Measurements from ENCODE around the gene INTS6L.

The INTS6L gene

GRCh38 chrX:135547767-135548166 lies 27.3 kb downstream of the INTS6L start:
- H3K27ac ChIP-seq, result no peak overlapping the region
- H3K4me3 ChIP-seq, result no peak overlapping the region
- no peak for DNase-seq (ENCODE audit: low spot score)
- no peak for TF ChIP-seq CTCF (IDR thresholded peaks at IDR 0.05)

- Histone ChIP-seq H3K4me3 (no peak overlapping the region), H3K27ac (no peak overlapping the region)
- TF ChIP-seq CTCF (IDR thresholded peaks at IDR 0.05), result no peak
- DNase-seq (ENCODE audit: low spot score), result no peak
Measured at GRCh38 chrX:135549519-135549918, 29.1 kb downstream of the INTS6L start.

- H3K4me3 ChIP-seq, result no peak overlapping the region
- H3K27ac ChIP-seq, result no peak overlapping the region
- no peak for TF ChIP-seq CTCF (IDR thresholded peaks at IDR 0.05)
- no peak for DNase-seq (ENCODE audit: low spot score)
Measured at GRCh38 chrX:135556055-135556454, 35.6 kb downstream of the INTS6L start.

GRCh38 chrX:135557344-135557743 lies 36.9 kb downstream of the INTS6L start:
- H3K27ac ChIP-seq, result no peak overlapping the region
- no peak for DNase-seq (ENCODE audit: low spot score)
- TF ChIP-seq CTCF (IDR thresholded peaks at IDR 0.05), result no peak
- no peak overlapping the region for H3K4me3 ChIP-seq

GRCh38 chrX:135572436-135572835 lies 52.0 kb downstream of the INTS6L start:
- H3K27ac ChIP-seq, result no peak overlapping the region
- no peak for DNase-seq (ENCODE audit: low spot score)
- no peak for TF ChIP-seq CTCF (IDR thresholded peaks at IDR 0.05)
- H3K4me3 ChIP-seq, result no peak overlapping the region

- Histone ChIP-seq H3K27ac (no peak overlapping the region), H3K4me3 (no peak overlapping the region)
- no peak for TF ChIP-seq CTCF (IDR thresholded peaks at IDR 0.05)
- DNase-seq (ENCODE audit: low spot score), result no peak
Measured at GRCh38 chrX:135581496-135581895, 61.0 kb downstream of the INTS6L start.

- no peak for TF ChIP-seq CTCF (IDR thresholded peaks at IDR 0.05)
Measured at GRCh38 chrX:135585153-135585552, 64.7 kb downstream of the INTS6L start.

More at GRCh38 chrX:135585153-135585552, 64.7 kb downstream of the INTS6L start:
- Histone ChIP-seq H3K4me3 (no peak overlapping the region), H3K27ac (no peak overlapping the region)
- no peak for DNase-seq (ENCODE audit: low spot score)

Data from coronary artery (tissue), 2 donors.